K562 (cell line): Measurements from ENCODE around the gene PIGT. TPM values are rescaled to one million over a fixed set of nuclear protein-coding genes. Genes with fewer than 3 reads are reported as not detected.

Source experiments
- CREB1 ChIP-seq, 2 experiments: sonication (generic) in 1 of 2; formaldehyde crosslinking in 1 of 2; IDR thresholded peaks; 2 replicates each; pipeline versions ENCODE4 v1.6.1 to v1.8.0; 2012 to 2022; ENCODE audit warnings: inconsistent platforms in 1 of 2, mild to moderate bottlenecking in 1 of 2, missing genetic modification reagents in 1 of 2, moderate library complexity in 1 of 2
- EP300 ChIP-seq: IDR thresholded peaks from 2 replicates; pipeline ENCODE4 v1.6.1; 2012; ENCODE audit warnings: low read length, improper control_type of control experiment
- POLR2A ChIP-seq: fragments of 450-650 bp; conservative IDR thresholded peaks from 2 replicates; pipeline ENCODE4 v1.6.1; 2016
- RBM15 ChIP-seq: fragments of 200-400 bp; formaldehyde crosslinking; IDR thresholded peaks from 2 replicates; pipeline ENCODE4 v1.6.1; 2018; ENCODE audit warnings: mild to moderate bottlenecking, low read length, moderate library complexity; ENCODE audit not compliant: insufficient read depth
- RBM17 ChIP-seq: fragments of 200-400 bp; formaldehyde crosslinking; IDR thresholded peaks from 2 replicates; pipeline ENCODE4 v1.6.1; 2017; ENCODE audit warnings: low read depth, mild to moderate bottlenecking, low read length, borderline replicate concordance
- RBM25 ChIP-seq: fragments of 200-400 bp; formaldehyde crosslinking; IDR thresholded peaks from 2 replicates; pipeline ENCODE4 v1.6.1; 2018; ENCODE audit warnings: low read length, low read depth, moderate library complexity; ENCODE audit not compliant: severe bottlenecking
- SMAD1 ChIP-seq: fragments of 150-350 bp; IDR thresholded peaks from 2 replicates; pipeline ENCODE4 v1.6.1; 2014; ENCODE audit warnings: low read length, low read depth; ENCODE audit not compliant: partially characterized antibody
- SRSF3 ChIP-seq: fragments of 200-400 bp; formaldehyde crosslinking; IDR thresholded peaks from 2 replicates; pipeline ENCODE4 v1.6.1; 2016; ENCODE audit warnings: mild to moderate bottlenecking, low read length, moderate library complexity; ENCODE audit not compliant: insufficient read depth
- TBP ChIP-seq: optimal IDR thresholded peaks from 2 replicates; pipeline ENCODE3; 2011; ENCODE audit warnings: low read depth, low read length, improper control_type of control experiment
- TCF15 ChIP-seq: fragments of 250-450 bp; sonication (Bioruptor Pico); IDR thresholded peaks from 2 replicates; pipeline ENCODE4 v1.8.0; 2022; ENCODE audit warnings: moderate library complexity, mild to moderate bottlenecking, inconsistent platforms
- ZNF696 ChIP-seq: fragments of 250-450 bp; sonication (Bioruptor Pico); conservative IDR thresholded peaks from 2 replicates; pipeline ENCODE4 v1.4.0; 2020; ENCODE audit warnings: mild to moderate bottlenecking, moderate library complexity
- ZNF785 ChIP-seq: fragments of 250-450 bp; sonication (Bioruptor Pico); IDR thresholded peaks from 2 replicates; pipeline ENCODE4 v1.4.0; 2020; ENCODE audit warnings: mild to moderate bottlenecking
- polyA plus RNA-seq, 8 experiments: library from polyadenylated mRNA; depleted of rRNA in 4 of 8; stranded (reverse) in 5 of 8; unstranded in 3 of 8; fragments of >200 nt; fragmentation: Nextera tagmentation in 2 of 8; fragmentation: Illumina TruSeq in 1 of 8; extraction: Ambion mirVana in 2 of 8; extraction: Trizol in 1 of 8; gene quantifications; 2 replicates each; pipeline versions ENCODE4 v1.2.1 to v1.2.3, GENCODE V29; 2011 to 2014; ENCODE audit warnings: inconsistent platforms in 1 of 8, missing spikeins in 1 of 8
- total RNA-seq, 7 experiments: library from RNA; depleted of rRNA in 6 of 7; stranded (reverse); fragments of >200 nt in 6 of 7; fragmentation: Illumina TruSeq in 2 of 7; extraction: Trizol in 2 of 7; gene quantifications; 2 replicates each; pipeline versions ENCODE4 v1.2.1 to v1.2.3, GENCODE V29; 2011 to 2021; ENCODE audit warnings: low replicate concordance in 1 of 7
- TF ChIP-seq, protein P1 (sequence below), 2 experiments: fragments of 450-650 bp; formaldehyde crosslinking in 1 of 2; IDR thresholded peaks; 2 replicates each; pipeline versions ENCODE4 v1.4.0 to v1.6.1; 2014 to 2020; ENCODE audit warnings: mild to moderate bottlenecking in 2 of 2, borderline replicate concordance in 1 of 2, low read depth in 1 of 2
- TF ChIP-seq, protein P2 (sequence below): sonication (generic); formaldehyde crosslinking; IDR thresholded peaks from 2 replicates; pipeline ENCODE4 v1.8.1; 2023; ENCODE audit warnings: missing genetic modification reagents, mild to moderate bottlenecking, borderline replicate concordance

The PIGT gene
- total and polyA plus RNA-seq, 9 of the 15 experiments (the other 6 are each of a cell fraction or from before 2014, with no cell fraction given), result 14.6 to 108 (median 46.9) TPM

- TF ChIP-seq, protein P1, sequence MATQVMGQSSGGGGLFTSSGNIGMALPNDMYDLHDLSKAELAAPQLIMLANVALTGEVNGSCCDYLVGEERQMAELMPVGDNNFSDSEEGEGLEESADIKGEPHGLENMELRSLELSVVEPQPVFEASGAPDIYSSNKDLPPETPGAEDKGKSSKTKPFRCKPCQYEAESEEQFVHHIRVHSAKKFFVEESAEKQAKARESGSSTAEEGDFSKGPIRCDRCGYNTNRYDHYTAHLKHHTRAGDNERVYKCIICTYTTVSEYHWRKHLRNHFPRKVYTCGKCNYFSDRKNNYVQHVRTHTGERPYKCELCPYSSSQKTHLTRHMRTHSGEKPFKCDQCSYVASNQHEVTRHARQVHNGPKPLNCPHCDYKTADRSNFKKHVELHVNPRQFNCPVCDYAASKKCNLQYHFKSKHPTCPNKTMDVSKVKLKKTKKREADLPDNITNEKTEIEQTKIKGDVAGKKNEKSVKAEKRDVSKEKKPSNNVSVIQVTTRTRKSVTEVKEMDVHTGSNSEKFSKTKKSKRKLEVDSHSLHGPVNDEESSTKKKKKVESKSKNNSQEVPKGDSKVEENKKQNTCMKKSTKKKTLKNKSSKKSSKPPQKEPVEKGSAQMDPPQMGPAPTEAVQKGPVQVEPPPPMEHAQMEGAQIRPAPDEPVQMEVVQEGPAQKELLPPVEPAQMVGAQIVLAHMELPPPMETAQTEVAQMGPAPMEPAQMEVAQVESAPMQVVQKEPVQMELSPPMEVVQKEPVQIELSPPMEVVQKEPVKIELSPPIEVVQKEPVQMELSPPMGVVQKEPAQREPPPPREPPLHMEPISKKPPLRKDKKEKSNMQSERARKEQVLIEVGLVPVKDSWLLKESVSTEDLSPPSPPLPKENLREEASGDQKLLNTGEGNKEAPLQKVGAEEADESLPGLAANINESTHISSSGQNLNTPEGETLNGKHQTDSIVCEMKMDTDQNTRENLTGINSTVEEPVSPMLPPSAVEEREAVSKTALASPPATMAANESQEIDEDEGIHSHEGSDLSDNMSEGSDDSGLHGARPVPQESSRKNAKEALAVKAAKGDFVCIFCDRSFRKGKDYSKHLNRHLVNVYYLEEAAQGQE (IDR thresholded peaks at IDR 0.05; ENCODE audit: borderline replicate concordance), result peak; percentile 96
- TF ChIP-seq, protein P1 (CRISPR knock-in tag; IDR thresholded peaks at IDR 0.05; ENCODE audit: low read depth), result no peak
- no peak for TF ChIP-seq SMAD1
- peak; percentile 29 for TF ChIP-seq TBP
- TF ChIP-seq, protein P2, sequence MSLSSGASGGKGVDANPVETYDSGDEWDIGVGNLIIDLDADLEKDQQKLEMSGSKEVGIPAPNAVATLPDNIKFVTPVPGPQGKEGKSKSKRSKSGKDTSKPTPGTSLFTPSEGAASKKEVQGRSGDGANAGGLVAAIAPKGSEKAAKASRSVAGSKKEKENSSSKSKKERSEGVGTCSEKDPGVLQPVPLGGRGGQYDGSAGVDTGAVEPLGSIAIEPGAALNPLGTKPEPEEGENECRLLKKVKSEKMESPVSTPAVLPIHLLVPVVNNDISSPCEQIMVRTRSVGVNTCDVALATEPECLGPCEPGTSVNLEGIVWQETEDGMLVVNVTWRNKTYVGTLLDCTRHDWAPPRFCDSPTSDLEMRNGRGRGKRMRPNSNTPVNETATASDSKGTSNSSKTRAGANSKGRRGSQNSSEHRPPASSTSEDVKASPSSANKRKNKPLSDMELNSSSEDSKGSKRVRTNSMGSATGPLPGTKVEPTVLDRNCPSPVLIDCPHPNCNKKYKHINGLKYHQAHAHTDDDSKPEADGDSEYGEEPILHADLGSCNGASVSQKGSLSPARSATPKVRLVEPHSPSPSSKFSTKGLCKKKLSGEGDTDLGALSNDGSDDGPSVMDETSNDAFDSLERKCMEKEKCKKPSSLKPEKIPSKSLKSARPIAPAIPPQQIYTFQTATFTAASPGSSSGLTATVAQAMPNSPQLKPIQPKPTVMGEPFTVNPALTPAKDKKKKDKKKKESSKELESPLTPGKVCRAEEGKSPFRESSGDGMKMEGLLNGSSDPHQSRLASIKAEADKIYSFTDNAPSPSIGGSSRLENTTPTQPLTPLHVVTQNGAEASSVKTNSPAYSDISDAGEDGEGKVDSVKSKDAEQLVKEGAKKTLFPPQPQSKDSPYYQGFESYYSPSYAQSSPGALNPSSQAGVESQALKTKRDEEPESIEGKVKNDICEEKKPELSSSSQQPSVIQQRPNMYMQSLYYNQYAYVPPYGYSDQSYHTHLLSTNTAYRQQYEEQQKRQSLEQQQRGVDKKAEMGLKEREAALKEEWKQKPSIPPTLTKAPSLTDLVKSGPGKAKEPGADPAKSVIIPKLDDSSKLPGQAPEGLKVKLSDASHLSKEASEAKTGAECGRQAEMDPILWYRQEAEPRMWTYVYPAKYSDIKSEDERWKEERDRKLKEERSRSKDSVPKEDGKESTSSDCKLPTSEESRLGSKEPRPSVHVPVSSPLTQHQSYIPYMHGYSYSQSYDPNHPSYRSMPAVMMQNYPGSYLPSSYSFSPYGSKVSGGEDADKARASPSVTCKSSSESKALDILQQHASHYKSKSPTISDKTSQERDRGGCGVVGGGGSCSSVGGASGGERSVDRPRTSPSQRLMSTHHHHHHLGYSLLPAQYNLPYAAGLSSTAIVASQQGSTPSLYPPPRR (CRISPR knock-in tag), result no peak
- TF ChIP-seq TCF15, result no peak
- TF ChIP-seq ZNF696 (CRISPR knock-in tag), result no peak
- no peak for TF ChIP-seq RBM15
- no peak for TF ChIP-seq RBM25
- no peak for TF ChIP-seq ZNF785 (CRISPR knock-in tag)
- no peak for TF ChIP-seq SRSF3
- TF ChIP-seq CREB1 (IDR thresholded peaks at IDR 0.05), result no peak
- peak; percentile 46; the same call in 1 of the 2 replicates for TF ChIP-seq CREB1 (CRISPR knock-in tag; IDR thresholded peaks at IDR 0.05)
- TF ChIP-seq RBM17, result no peak
- TF ChIP-seq EP300, result 0 out of 2 replicates have a peak, but pooled peaks have one; percentile 14
- no peak for TF ChIP-seq POLR2A
Observed at GRCh38 chr20:45436732-45437485, 21.0 kb downstream of the PIGT start (continued).
